HG02571 (cell line): ENCODE measurements around the gene GFPT1.

Experiments used
- ATAC-seq: cut with Tn5 transposase; IDR thresholded peaks from one replicate; pipeline ENCODE4 v1.9.1; 2021; ENCODE audit warnings: mild to moderate bottlenecking, moderate library complexity; ENCODE audit not compliant: unreplicated experiment

The GFPT1 gene

DNA sequence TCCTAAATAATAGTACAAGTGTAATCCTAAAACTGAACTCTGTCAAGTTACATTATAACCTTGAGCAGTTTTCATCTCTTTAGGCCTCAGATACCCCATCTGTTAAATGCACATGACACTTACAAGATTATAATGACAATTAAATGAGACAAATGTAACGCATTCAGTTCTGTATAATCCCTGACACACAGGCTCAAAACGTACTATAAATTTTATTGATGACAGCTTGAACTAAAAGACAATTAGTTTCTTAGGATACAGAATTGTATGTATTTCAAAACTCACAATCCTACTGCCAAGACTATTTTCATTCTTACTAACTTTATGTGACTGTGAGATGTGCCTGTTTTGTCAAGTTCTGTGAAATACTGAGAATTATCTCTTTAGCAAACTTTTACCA is 56.2 kb downstream of the GFPT1 start:
- ATAC-seq, result no peak

GRCh38 chr2:69322631-69323030 is 64.4 kb downstream of the GFPT1 start:
- ATAC-seq, result no peak

- no peak for ATAC-seq
Observed at GRCh38 chr2:69316550-69316949, 70.5 kb downstream of the GFPT1 start.

GRCh38 chr2:69315160-69315761 is 71.8 kb downstream of the GFPT1 start:
- no peak for ATAC-seq

GRCh38 chr2:69311024-69311416 is 76.0 kb downstream of the GFPT1 start:
- ATAC-seq, result no peak

DNA sequence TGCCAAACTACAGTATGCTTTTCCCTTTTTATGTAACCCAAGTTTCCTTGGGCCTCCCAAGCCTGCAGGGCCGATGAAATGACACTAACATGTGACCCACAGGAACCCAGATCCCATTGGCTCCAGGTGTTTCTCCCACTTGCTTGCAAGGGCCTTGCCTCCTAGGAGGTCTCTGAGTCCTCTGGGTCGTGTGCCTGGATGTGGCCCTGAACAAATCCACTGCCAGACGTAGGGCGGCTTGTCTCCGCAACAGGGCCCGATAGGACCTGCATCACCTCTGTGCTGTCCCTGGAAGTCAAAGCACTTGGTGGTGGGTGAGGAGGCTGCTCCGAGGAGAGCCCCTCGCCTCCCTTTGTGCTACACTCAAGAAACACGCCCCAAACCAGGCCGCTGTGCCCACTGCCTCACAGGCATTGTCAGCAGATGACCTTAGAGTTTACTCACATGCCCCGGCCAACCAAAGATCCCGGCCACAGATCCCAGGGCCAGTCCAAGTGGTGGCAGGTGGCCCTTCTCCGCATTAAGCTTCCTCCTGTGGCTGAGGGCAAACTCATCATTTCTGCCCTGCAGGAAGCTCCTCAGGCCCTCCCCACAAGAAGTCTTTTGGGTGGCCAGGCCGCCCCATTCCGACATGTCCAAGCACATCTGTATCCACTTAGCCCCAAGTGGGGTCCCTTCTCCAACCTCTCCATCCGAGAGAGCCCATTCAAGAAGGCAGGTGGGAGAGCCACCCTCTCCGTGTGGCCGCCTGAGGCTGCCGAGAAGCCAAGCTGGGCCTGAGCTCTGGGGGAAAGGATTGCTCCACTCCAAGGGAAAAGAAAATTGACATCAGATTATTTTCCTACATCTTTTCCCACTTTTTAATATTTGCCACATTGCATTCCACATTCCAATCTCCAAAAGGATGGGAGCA is 76.7 kb downstream of the GFPT1 start:
- no peak for ATAC-seq

- no peak for ATAC-seq
Observed at GRCh38 chr2:69309351-69310110, 77.5 kb downstream of the GFPT1 start.

GRCh38 chr2:69308338-69308737 is 78.7 kb downstream of the GFPT1 start:
- no peak for ATAC-seq

DNA sequence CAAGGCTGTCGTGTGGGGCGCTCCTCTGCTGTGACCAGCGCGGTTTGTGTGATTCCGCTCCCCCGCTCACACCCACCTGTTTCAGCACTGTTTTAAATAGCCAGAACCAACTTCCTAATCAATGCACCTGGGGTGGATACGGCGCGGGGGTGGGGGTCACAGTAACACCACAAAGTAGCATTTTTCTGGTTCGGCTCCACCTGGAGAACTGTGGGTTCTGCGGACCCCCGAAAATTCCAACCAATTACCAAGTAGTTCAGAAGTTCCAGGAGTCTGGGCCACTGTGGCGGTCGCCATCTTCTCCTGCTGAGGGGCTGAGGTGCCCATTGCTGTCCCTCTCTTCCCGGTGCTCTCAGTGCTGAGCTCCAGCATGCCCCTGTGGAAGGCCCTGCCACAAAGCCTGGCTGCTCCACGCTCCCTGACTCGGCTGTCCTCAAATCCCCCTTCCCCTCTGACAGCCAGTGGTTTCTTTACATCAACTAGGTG is 79.4 kb downstream of the GFPT1 start:
- ATAC-seq, result no peak

DNA sequence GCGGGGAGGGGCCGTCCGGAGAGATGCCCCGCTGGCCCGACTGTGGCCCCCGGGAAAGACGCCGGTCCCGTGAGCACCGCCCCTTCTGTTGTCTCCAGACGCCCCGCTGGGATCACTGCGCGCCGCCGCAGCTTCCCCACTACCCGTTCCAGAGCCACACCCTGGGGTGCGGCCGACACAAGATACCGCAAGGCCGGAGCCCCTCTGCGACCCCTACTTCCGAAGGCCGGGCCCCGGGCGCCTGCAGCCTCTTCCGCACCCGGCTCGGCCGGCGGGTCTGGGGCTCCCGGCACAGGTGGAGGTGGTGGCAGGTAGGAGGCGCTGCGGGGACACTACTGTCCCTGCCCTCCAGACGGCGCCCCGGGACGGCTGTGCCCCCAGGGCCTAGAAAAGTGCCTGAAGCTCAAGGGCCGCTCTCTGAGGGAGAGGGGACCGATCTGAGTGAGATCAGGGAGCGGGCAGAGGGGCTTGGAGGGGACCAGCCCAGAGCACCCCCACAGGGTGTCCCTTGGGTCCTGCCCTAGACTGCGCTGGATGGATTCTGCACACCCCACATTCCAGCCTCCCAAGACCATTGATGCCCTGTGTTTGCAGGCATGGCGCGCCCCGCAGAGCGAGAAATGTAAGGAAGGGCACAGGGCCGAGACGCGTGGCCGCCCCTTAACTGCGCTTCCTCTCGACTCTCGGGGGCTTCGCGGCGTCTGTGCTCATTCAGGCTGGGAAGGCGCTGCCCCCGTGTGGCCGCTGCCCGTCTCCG is 80.0 kb downstream of the GFPT1 start:
- peak; percentile 72 for ATAC-seq

DNA sequence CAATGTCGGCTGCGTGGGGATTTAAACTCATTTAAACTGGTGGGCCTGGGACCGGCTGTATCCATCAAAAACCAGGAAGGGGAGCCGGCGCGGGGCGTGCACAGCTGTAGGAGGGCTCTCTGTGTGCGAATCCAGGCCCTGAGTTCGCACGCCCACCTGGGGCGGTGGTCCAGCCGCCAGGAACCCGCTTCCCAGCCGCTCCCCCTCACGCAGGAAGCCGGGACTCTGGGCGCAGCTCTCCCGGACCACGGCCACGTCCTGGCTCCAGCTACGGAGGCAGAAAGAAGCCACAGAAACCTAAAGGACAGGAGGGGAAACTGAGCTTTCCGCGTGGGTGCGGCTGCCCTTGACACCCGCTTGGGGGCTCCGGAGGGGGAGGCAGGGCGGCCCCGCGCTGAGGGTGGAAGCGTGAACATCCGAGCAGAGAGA is 80.6 kb downstream of the GFPT1 start:
- ATAC-seq, result no peak

DNA sequence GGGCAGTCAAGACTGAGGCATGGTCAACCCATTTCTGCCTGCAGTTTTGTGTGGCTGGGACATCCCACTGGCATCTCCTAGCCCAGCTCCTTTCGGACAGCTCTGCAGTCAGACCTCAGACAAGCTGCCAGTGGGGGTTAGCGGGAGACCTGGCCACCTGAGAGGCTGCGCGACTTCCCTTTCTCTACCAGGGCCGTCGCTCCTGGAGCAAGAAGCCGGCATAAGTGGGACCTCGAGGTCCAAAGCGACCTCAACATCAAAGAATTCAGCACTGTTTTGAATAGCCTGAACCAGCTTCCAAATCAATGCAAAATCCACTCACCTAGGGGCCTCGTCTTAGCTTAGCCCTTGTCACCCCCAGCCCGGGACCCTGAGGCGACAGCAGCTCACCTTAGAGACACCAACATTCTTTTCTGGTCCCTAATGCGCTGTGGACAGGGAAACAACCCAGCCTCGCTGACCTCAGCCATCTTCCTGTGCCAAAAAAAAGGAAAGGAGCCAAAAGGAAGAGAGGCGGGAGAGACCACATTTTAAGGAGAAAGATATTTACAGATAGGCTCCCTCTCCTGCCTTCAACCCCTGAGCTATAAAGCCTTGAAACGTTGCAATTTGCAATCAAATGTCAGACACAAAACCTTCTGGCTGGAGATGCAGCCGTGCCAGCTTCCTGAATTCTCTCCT is 81.2 kb downstream of the GFPT1 start:
- no peak for ATAC-seq

DNA sequence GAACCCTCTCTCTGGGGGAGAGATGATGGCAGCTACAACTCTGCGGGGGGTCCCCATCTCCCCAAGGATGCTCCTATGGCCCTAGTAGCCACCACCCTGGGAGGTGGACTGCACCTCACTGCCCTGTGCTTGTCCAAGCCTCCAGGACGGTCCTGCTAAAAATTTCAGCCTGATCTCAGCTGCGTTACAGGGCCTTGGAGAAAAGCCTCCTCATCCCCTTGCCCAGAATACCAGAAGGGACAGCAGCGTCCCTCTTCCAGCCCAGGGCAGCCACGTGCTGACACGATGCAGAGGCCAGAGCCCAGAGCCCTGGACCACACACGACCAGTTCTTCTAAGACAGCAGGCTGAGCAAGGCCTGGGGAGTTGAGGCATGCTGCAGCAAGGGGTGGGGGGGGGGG is 81.9 kb downstream of the GFPT1 start:
- ATAC-seq, result no peak

- ATAC-seq, result no peak
Observed at GRCh38 chr2:69304656-69305055, 82.4 kb downstream of the GFPT1 start.

DNA sequence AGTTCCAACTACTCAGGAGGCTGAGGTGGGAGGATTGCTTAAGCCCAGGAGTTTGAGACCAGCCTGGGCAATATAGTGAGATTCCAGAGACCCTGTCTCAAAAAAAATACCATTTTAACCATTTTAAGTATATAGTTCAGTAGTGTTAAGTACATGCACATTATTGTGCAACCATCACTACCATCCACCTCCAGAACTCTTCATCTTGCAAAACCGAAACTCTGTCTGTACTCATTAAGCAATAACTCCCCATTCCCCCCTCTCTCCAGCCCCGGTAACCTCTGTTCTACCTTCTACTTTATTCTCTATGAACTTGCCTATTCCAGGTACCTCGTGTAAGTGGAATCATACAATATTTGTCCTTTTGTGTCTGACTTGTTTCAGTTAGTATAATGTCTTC is 86.4 kb downstream of the GFPT1 start:
- no peak for ATAC-seq

- no peak for ATAC-seq
Observed at GRCh38 chr2:69299772-69300516, 87.1 kb downstream of the GFPT1 start.

DNA sequence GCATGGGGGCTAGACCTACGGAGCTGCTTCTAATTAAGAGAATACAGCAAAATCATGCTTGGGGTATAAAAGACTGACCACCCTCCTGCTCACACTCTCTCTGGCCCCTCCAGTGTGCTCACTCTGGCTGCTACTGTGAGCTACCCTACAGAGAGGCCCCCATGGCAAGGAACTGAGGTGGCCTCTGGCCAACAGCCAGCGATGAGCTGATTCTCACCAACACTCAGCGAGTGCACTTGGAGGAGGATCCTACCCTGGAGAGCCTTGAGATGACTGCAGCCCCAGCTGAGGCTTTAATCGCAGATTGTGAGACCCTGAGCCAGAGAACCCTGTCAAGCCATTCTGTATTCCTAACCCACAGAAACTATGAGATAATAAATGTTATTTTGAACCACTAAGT is 88.2 kb downstream of the GFPT1 start:
- no peak for ATAC-seq

- no peak for ATAC-seq
Observed at GRCh38 chr2:69298261-69298660, 88.8 kb downstream of the GFPT1 start.

GRCh38 chr2:69297216-69297615 is 89.8 kb downstream of the GFPT1 start:
- no peak for ATAC-seq

GRCh38 chr2:69296421-69296820 is 90.6 kb downstream of the GFPT1 start:
- no peak for ATAC-seq
